Keratinocyte (primary cell): Measurements from ENCODE around the gene QPCT. TPM values are rescaled to one million over a fixed set of nuclear protein-coding genes. Genes with fewer than 3 reads are reported as not detected.

ENCODE experiments used
- DNase-seq: peaks from one replicate; pipeline ENCODE4 v3.0.0-alpha.2; 2011; ENCODE audit warnings: low read depth, missing footprints, low spot score
- FAIRE-seq: peaks from 2 replicates; lab custom pipeline; 2011; peaks lifted over from hg19 to GRCh38; lab: Jason Lieb, UNC
- H2AFZ ChIP-seq: 2 replicates; pipeline ENCODE4 v1.6.0; 2012; ENCODE audit warnings: low read length, control low read depth, inconsistent platforms; ENCODE audit not compliant: control insufficient read depth
- H3K27ac ChIP-seq: 2 replicates; pipeline ENCODE4 v1.5.1; 2011; ENCODE audit warnings: low read length; ENCODE audit not compliant: control insufficient read depth, insufficient read depth
- H3K27me3 ChIP-seq: 3 replicates; pipeline ENCODE4 v1.6.0; 2011; ENCODE audit warnings: low read length; ENCODE audit not compliant: control insufficient read depth, insufficient read depth; ENCODE audit errors: extremely low read depth
- H3K36me3 ChIP-seq, 2 experiments: 2 replicates in 1 of 2; 3 replicates in 1 of 2; pipeline ENCODE4 v1.5.1; 2011; ENCODE audit warnings: low read length in 2 of 2, mild to moderate bottlenecking in 1 of 2; ENCODE audit not compliant: control insufficient read depth in 2 of 2, insufficient read depth in 2 of 2; ENCODE audit errors: extremely low read depth in 1 of 2
- H3K4me1 ChIP-seq: 3 replicates; pipeline ENCODE4 v1.5.1; 2011; ENCODE audit warnings: low read length; ENCODE audit not compliant: control insufficient read depth, insufficient read depth; ENCODE audit errors: extremely low read depth
- H3K4me2 ChIP-seq: 3 replicates; pipeline ENCODE4 v1.6.0; 2011; ENCODE audit warnings: low read depth, low read length; ENCODE audit not compliant: control insufficient read depth, insufficient read depth; ENCODE audit errors: extremely low read depth
- H3K4me3 ChIP-seq, 3 experiments: fragments of 200-600 bp in 1 of 3; sonication (generic) in 1 of 3; 2 replicates in 2 of 3; 3 replicates in 1 of 3; pipeline ENCODE4 v1.5.1; 2011 to 2016; ENCODE audit warnings: low read length in 3 of 3, mild to moderate bottlenecking in 3 of 3, control low read depth in 2 of 3, inconsistent platforms in 1 of 3, low read depth in 1 of 3, mixed read lengths in 1 of 3, mixed run types in 1 of 3, moderate library complexity in 1 of 3; ENCODE audit not compliant: control insufficient read depth in 2 of 3, insufficient read depth in 2 of 3; ENCODE audit errors: extremely low read depth in 1 of 3
- H3K79me2 ChIP-seq: 2 replicates; pipeline ENCODE4 v1.6.0; 2012; ENCODE audit warnings: low read length; ENCODE audit not compliant: control insufficient read depth, insufficient read depth
- H3K9ac ChIP-seq: 3 replicates; pipeline ENCODE4 v1.6.0; 2011; ENCODE audit warnings: low read length; ENCODE audit not compliant: control insufficient read depth, insufficient read depth; ENCODE audit errors: extremely low read depth
- H3K9me1 ChIP-seq: 3 replicates; pipeline ENCODE4 v1.6.0; 2011; ENCODE audit warnings: low read length; ENCODE audit not compliant: control insufficient read depth, insufficient read depth; ENCODE audit errors: extremely low read depth
- H3K9me3 ChIP-seq: 2 replicates; pipeline ENCODE4 v1.5.1; 2012; ENCODE audit warnings: low read depth, low read length; ENCODE audit not compliant: control insufficient read depth
- H4K20me1 ChIP-seq: 3 replicates; pipeline ENCODE4 v1.6.0; 2011; ENCODE audit warnings: low read length; ENCODE audit not compliant: control insufficient read depth, insufficient read depth; ENCODE audit errors: extremely low read depth
- CTCF ChIP-seq, 3 experiments: IDR thresholded peaks in 1 of 3; conservative IDR thresholded peaks in 1 of 3; optimal IDR thresholded peaks in 1 of 3; 2 replicates in 2 of 3; 3 replicates in 1 of 3; pipeline versions ENCODE3 to v1.5.1; 2011; ENCODE audit warnings: low read length in 3 of 3, mild to moderate bottlenecking in 3 of 3, moderate library complexity in 2 of 3, control low read depth in 1 of 3, inconsistent platforms in 1 of 3; ENCODE audit not compliant: insufficient read depth in 2 of 3; ENCODE audit errors: extremely low read depth in 1 of 3
- EZH2 ChIP-seq: IDR thresholded peaks from one replicate; pipeline ENCODE4 v1.6.1; 2012; ENCODE audit warnings: inconsistent platforms, mild to moderate bottlenecking, low read length, moderate library complexity
- dilution Hi-C: fragments of 300-500 bp; cut with MboI; formaldehyde crosslinking; loops from one replicate; pipeline ENCODE4 v1.7.0; 2020; ENCODE audit warnings: low sequenced_read_pairs; ENCODE audit not compliant: extremely low pct_ligation_motif_present
- polyA plus RNA-seq, 5 experiments: library from polyadenylated mRNA; depleted of rRNA in 3 of 5; stranded (reverse) in 3 of 5; stranded (forward) in 1 of 5; unstranded in 1 of 5; fragments of >200 nt; gene quantifications; 1 replicate in 1 of 5; 2 replicates in 3 of 5; 3 replicates in 1 of 5; pipeline versions ENCODE4 v1.2.1 to v1.2.3, GENCODE V29; 2011 to 2012; ENCODE audit warnings: missing spikeins in 2 of 5, low read depth in 1 of 5, low replicate concordance in 1 of 5

Gene QPCT
- polyA plus RNA-seq, 1 donor (not counting 4 experiments of a cell fraction or from before 2014, with no cell fraction given): 11.6 TPM

GRCh38 chr2:37324786-37325624 is 19.4 kb upstream of the QPCT start, which contains the start of gene PRKD3:
Gene PRKD3 (minus strand): TSS chr2:37324833. CDS start chr2:37316524, 8,309 bp downstream.
- Histone ChIP-seq H2AFZ (peak within 1 kb of the TSS; percentile 100), H3K4me2 (peak within 1 kb of the TSS; percentile 89), H4K20me1 (no peaks in the 10 kb centered on the region), H3K4me3 (peak within 1 kb of the TSS; percentile 72 to 89 (median 85)), H3K36me3 (no peaks in the 10 kb centered on the region), H3K27me3 (no peaks in the 10 kb centered on the region), H3K4me1 (peaks cover 22% of the 10 kb centered on the region), H3K27ac (peak within 1 kb of the TSS; percentile 83), H3K79me2 (peaks cover 40% of the 10 kb centered on the region), H3K9me1 (no peaks in the 10 kb centered on the region), H3K9ac (peak within 1 kb of the TSS; percentile 87), H3K9me3 (no peaks in the 10 kb centered on the region)
- TF ChIP-seq CTCF (optimal IDR thresholded peaks at IDR 0.05 in 1 of 3, IDR thresholded peaks at IDR 0.05 in 1 of 3, conservative IDR thresholded peaks at IDR 0.05 in 1 of 3; ENCODE audit: extremely low read depth in 1 of 3, insufficient read depth in 2 of 3, low read length in 3 of 3) (no peak), EZH2 (no peak)
- FAIRE-seq (no peak), DNase-seq (no peak)
- dilution Hi-C loops: no loop called here

GRCh38 chr2:37325625-37326071 is 18.8 kb upstream of the QPCT start:
- Histone ChIP-seq H3K4me1 (peaks cover 22% of the 10 kb centered on the region), H3K4me2 (peak overlapping the region; percentile 89), H4K20me1 (no peaks in the 10 kb centered on the region), H3K9me3 (no peaks in the 10 kb centered on the region), H3K9me1 (no peaks in the 10 kb centered on the region), H2AFZ (peak overlapping the region; percentile 100), H3K4me3 (peak overlapping the region in 2 of 3 experiments; percentile 76 to 79), H3K79me2 (peaks cover 35% of the 10 kb centered on the region), H3K27ac (peak overlapping the region; percentile 50), H3K9ac (peak overlapping the region; percentile 76), H3K27me3 (no peaks in the 10 kb centered on the region), H3K36me3 (no peaks in the 10 kb centered on the region)
- TF ChIP-seq EZH2: no peak
- TF ChIP-seq CTCF (optimal IDR thresholded peaks at IDR 0.05 in 1 of 3, IDR thresholded peaks at IDR 0.05 in 1 of 3, conservative IDR thresholded peaks at IDR 0.05 in 1 of 3; ENCODE audit: extremely low read depth in 1 of 3, insufficient read depth in 2 of 3, low read length in 3 of 3): no peak
- dilution Hi-C loops: no loop called here
- FAIRE-seq (no peak), DNase-seq (no peak)
